GM11168 (cell line): ENCODE measurements around the gene SH3RF3.
"Not testable (repeated sequence)": the region's sequence is repeated elsewhere in the genome, so short reads cannot be mapped to it uniquely, and the experiment has no call there.

ENCODE experiments used
- in situ Hi-C: fragments of 300-500 bp; cut with MboI; formaldehyde crosslinking; loops from one replicate; pipeline ENCODE4 v1.12.0; 2022; ENCODE audit warnings: low sequenced_read_pairs; ENCODE audit not compliant: unreplicated experiment

Gene SH3RF3

GRCh38 chr2:109151519-109151918, 22.5 kb downstream of the SH3RF3 start:
- in situ Hi-C loops, result no loop called here

GRCh38 chr2:109153005-109153784, 24.2 kb downstream of the SH3RF3 start:
- in situ Hi-C loops, result no loop called here

- in situ Hi-C loops, result no loop called here
Observed at GRCh38 chr2:109153807-109154206, 24.8 kb downstream of the SH3RF3 start.

GRCh38 chr2:109154226-109154625, 25.2 kb downstream of the SH3RF3 start:
- in situ Hi-C loops, result no loop called here

GRCh38 chr2:109155553-109156451, 26.8 kb downstream of the SH3RF3 start:
- in situ Hi-C loops, result no loop called here

- in situ Hi-C loops, result no loop called here
Observed at GRCh38 chr2:109157563-109158105, 28.6 kb downstream of the SH3RF3 start.

- in situ Hi-C loops, result no loop called here
Observed at GRCh38 chr2:109158237-109158636, 29.2 kb downstream of the SH3RF3 start.

- in situ Hi-C loops, result no loop called here
Observed at GRCh38 chr2:109159096-109159495, 30.1 kb downstream of the SH3RF3 start.

- in situ Hi-C loops, result no loop called here
Observed at GRCh38 chr2:109160714-109161440, 31.9 kb downstream of the SH3RF3 start.

GRCh38 chr2:109162367-109162766, 33.4 kb downstream of the SH3RF3 start:
- in situ Hi-C loops, result not testable (repeated sequence)

GRCh38 chr2:109162999-109163398, 34.0 kb downstream of the SH3RF3 start:
- in situ Hi-C loops, result no loop called here

GRCh38 chr2:109164311-109164710, 35.3 kb downstream of the SH3RF3 start:
- in situ Hi-C loops, result no loop called here

GRCh38 chr2:109164739-109165221, 35.8 kb downstream of the SH3RF3 start:
- in situ Hi-C loops, result no loop called here

- in situ Hi-C loops, result no loop called here
Observed at GRCh38 chr2:109166811-109167210, 37.8 kb downstream of the SH3RF3 start.

- in situ Hi-C loops, result no loop called here
Observed at GRCh38 chr2:109168086-109168485, 39.1 kb downstream of the SH3RF3 start.

GRCh38 chr2:109168716-109169115, 39.7 kb downstream of the SH3RF3 start:
- in situ Hi-C loops, result no loop called here

- in situ Hi-C loops, result no loop called here
Observed at GRCh38 chr2:109170645-109171044, 41.6 kb downstream of the SH3RF3 start.

GRCh38 chr2:109171444-109172334, 42.7 kb downstream of the SH3RF3 start:
- in situ Hi-C loops, result no loop called here

- in situ Hi-C loops, result no loop called here
Observed at GRCh38 chr2:109172556-109173105, 43.6 kb downstream of the SH3RF3 start.
